H9 (cell line): ENCODE results near the gene DCTN1. TPM values are rescaled to one million over a fixed set of nuclear protein-coding genes. Genes with fewer than 3 reads are reported as not detected.

Source experiments
- DNase-seq: peaks from one replicate; pipeline ENCODE4 v3.0.0-alpha.2; 2017
- H2AFZ ChIP-seq: one replicate; pipeline ENCODE4 v1.6.1; 2013; ENCODE audit warnings: mild to moderate bottlenecking, low read length, control low read depth, moderate library complexity
- H2AK5ac ChIP-seq: 2 replicates; pipeline ENCODE4 v1.6.1; 2013; ENCODE audit warnings: low read length, control low read depth, mixed read lengths; ENCODE audit not compliant: insufficient read length
- H2BK120ac ChIP-seq: one replicate; pipeline ENCODE4 v1.6.1; 2013; ENCODE audit warnings: low read depth, mild to moderate bottlenecking, low read length, control low read depth, inconsistent platforms; ENCODE audit not compliant: poor library complexity, severe bottlenecking
- H2BK12ac ChIP-seq: 2 replicates; pipeline ENCODE4 v1.6.1; 2013; ENCODE audit warnings: low read length, control low read depth, mixed read lengths, low read depth; ENCODE audit not compliant: insufficient read length
- H2BK15ac ChIP-seq: 2 replicates; pipeline ENCODE4 v1.6.1; 2013; ENCODE audit warnings: low read depth, low read length, control low read depth
- H2BK20ac ChIP-seq: one replicate; pipeline ENCODE4 v1.6.1; 2013; ENCODE audit warnings: low read depth, mild to moderate bottlenecking, low read length, control low read depth, inconsistent platforms; ENCODE audit not compliant: poor library complexity, severe bottlenecking
- H2BK5ac ChIP-seq: 2 replicates; pipeline ENCODE4 v1.6.1; 2013; ENCODE audit warnings: low read length, control low read depth, mixed read lengths; ENCODE audit not compliant: insufficient read length
- H3K14ac ChIP-seq: 2 replicates; pipeline ENCODE4 v1.6.1; 2013; ENCODE audit warnings: low read length, control low read depth; ENCODE audit not compliant: insufficient read depth
- H3K18ac ChIP-seq: 2 replicates; pipeline ENCODE4 v1.6.1; 2013; ENCODE audit warnings: low read depth, mild to moderate bottlenecking, mixed read lengths, low read length, control low read depth; ENCODE audit not compliant: insufficient read length
- H3K23ac ChIP-seq: 2 replicates; pipeline ENCODE4 v1.6.1; 2013; ENCODE audit warnings: low read length, control low read depth, mixed read lengths, low read depth; ENCODE audit not compliant: insufficient read length
- H3K23me2 ChIP-seq: 2 replicates; pipeline ENCODE4 v1.6.1; 2013; ENCODE audit warnings: low read depth, mild to moderate bottlenecking, mixed read lengths, low read length, control low read depth; ENCODE audit not compliant: insufficient read length, poor library complexity, severe bottlenecking
- H3K27ac ChIP-seq: 2 replicates; pipeline ENCODE4 v1.5.1; 2013; ENCODE audit warnings: low read length, control low read depth, mixed read lengths, low read depth; ENCODE audit not compliant: insufficient read length
- H3K27me3 ChIP-seq: 2 replicates; pipeline ENCODE4 v1.6.1; 2013; ENCODE audit warnings: low read length, control low read depth, inconsistent platforms; ENCODE audit not compliant: insufficient read depth
- H3K4ac ChIP-seq: 2 replicates; pipeline ENCODE4 v1.6.1; 2013; ENCODE audit warnings: low read depth, mild to moderate bottlenecking, control low read depth, inconsistent platforms, low read length, moderate library complexity
- H3K4me1 ChIP-seq: 2 replicates; pipeline ENCODE4 v1.6.1; 2013; ENCODE audit warnings: low read length, control low read depth, inconsistent platforms; ENCODE audit not compliant: insufficient read depth
- H3K4me2 ChIP-seq: 2 replicates; pipeline ENCODE4 v1.6.1; 2013; ENCODE audit warnings: low read length, control low read depth, mixed read lengths; ENCODE audit not compliant: insufficient read length, insufficient read depth
- H3K56ac ChIP-seq: 2 replicates; pipeline ENCODE4 v1.6.1; 2013; ENCODE audit warnings: low read depth, mild to moderate bottlenecking, mixed read lengths, low read length, control low read depth; ENCODE audit not compliant: insufficient read length
- H3K79me1 ChIP-seq: 2 replicates; pipeline ENCODE4 v1.6.1; 2013; ENCODE audit warnings: low read depth, mild to moderate bottlenecking, moderate library complexity, low read length, control low read depth, inconsistent platforms; ENCODE audit not compliant: insufficient read depth, poor library complexity, severe bottlenecking
- H3K79me2 ChIP-seq: 2 replicates; pipeline ENCODE4 v1.6.1; 2013; ENCODE audit warnings: low read length, control low read depth, inconsistent platforms; ENCODE audit not compliant: insufficient read depth
- H3K9ac ChIP-seq: 2 replicates; pipeline ENCODE4 v1.6.1; 2013; ENCODE audit warnings: low read length, control low read depth, mixed read lengths; ENCODE audit not compliant: insufficient read length; ENCODE audit errors: extremely low read depth
- H3K9me3 ChIP-seq: one replicate; pipeline ENCODE4 v1.6.1; 2013; ENCODE audit warnings: low read depth, low read length, inconsistent platforms; ENCODE audit not compliant: control insufficient read depth
- H3T11ph ChIP-seq: one replicate; pipeline ENCODE4 v1.6.1; 2013; ENCODE audit warnings: mild to moderate bottlenecking, low read length, control low read depth, inconsistent platforms
- H4K20me1 ChIP-seq: one replicate; pipeline ENCODE4 v1.6.1; 2013; ENCODE audit not compliant: control insufficient read depth, insufficient read length, insufficient read depth
- H4K5ac ChIP-seq: 2 replicates; pipeline ENCODE4 v1.6.1; 2013; ENCODE audit warnings: low read depth, mild to moderate bottlenecking, mixed read lengths, low read length, control low read depth; ENCODE audit not compliant: insufficient read length
- H4K8ac ChIP-seq: replicated peaks from 2 replicates; pipeline ENCODE4 v1.6.1; 2013; ENCODE audit warnings: low read length, control low read depth, mixed read lengths, low read depth; ENCODE audit not compliant: insufficient read length
- H4K91ac ChIP-seq: 2 replicates; pipeline ENCODE4 v1.6.1; 2013; ENCODE audit warnings: low read depth, mild to moderate bottlenecking, moderate library complexity, mixed read lengths, low read length, control low read depth; ENCODE audit not compliant: insufficient read length
- H3K27ac Mint-ChIP-seq, 3 experiments: 2 replicates in 2 of 3; 3 replicates in 1 of 3; pipeline ENCODE4 v1.8.0; 2020 to 2021; ENCODE audit warnings: mixed read lengths in 3 of 3, mild to moderate bottlenecking in 1 of 3, moderate library complexity in 1 of 3
- H3K27me3 Mint-ChIP-seq: 2 replicates; pipeline ENCODE4 v1.8.0; 2021; ENCODE audit warnings: low read depth, mild to moderate bottlenecking, moderate library complexity, mixed read lengths
- H3K36me3 Mint-ChIP-seq, 3 experiments: 2 replicates in 2 of 3; 3 replicates in 1 of 3; pipeline ENCODE4 v1.8.0; 2020 to 2021; ENCODE audit warnings: low read depth in 3 of 3, mixed read lengths in 3 of 3; ENCODE audit not compliant: insufficient read depth in 1 of 3
- H3K4me1 Mint-ChIP-seq, 2 experiments: 2 replicates each; pipeline ENCODE4 v1.8.0; 2020; ENCODE audit warnings: mixed read lengths in 2 of 2
- H3K4me3 Mint-ChIP-seq, 2 experiments: 2 replicates in 1 of 2; 3 replicates in 1 of 2; pipeline ENCODE4 v1.8.0; 2020 to 2021; ENCODE audit warnings: mild to moderate bottlenecking in 2 of 2, mixed read lengths in 2 of 2, moderate library complexity in 1 of 2
- H3K9me3 Mint-ChIP-seq, 2 experiments: 2 replicates in 1 of 2; 3 replicates in 1 of 2; pipeline ENCODE4 v1.8.0; 2020; ENCODE audit warnings: mild to moderate bottlenecking in 2 of 2, mixed read lengths in 2 of 2, moderate library complexity in 1 of 2
- WGBS: extraction: QIAGEN DNeasy Blood & Tissue Kit; methylation state at CpG from one replicate; pipeline ENCODE4 v1.1.7; 2013; ENCODE audit warnings: missing lambda C conversion rate, low lambda C conversion rate, mixed read lengths; ENCODE audit not compliant: insufficient read length; ENCODE audit errors: extremely low coverage; 5-methylcytosine and 5-hydroxymethylcytosine counted together
- total RNA-seq: library from RNA; stranded (reverse); gene quantifications from 2 replicates; pipeline ENCODE4 v1.2.1, GENCODE V29; 2021
- TF ChIP-seq, protein P1 (sequence below): fragments of 200-600 bp; sonication (generic); conservative IDR thresholded peaks from 3 replicates; pipeline ENCODE4 v1.8.0; 2021; ENCODE audit warnings: antibody characterized with exemption, mild to moderate bottlenecking

The DCTN1 gene
- total RNA-seq, 1 experiment from 2014 or later, result 141 TPM

DNA sequence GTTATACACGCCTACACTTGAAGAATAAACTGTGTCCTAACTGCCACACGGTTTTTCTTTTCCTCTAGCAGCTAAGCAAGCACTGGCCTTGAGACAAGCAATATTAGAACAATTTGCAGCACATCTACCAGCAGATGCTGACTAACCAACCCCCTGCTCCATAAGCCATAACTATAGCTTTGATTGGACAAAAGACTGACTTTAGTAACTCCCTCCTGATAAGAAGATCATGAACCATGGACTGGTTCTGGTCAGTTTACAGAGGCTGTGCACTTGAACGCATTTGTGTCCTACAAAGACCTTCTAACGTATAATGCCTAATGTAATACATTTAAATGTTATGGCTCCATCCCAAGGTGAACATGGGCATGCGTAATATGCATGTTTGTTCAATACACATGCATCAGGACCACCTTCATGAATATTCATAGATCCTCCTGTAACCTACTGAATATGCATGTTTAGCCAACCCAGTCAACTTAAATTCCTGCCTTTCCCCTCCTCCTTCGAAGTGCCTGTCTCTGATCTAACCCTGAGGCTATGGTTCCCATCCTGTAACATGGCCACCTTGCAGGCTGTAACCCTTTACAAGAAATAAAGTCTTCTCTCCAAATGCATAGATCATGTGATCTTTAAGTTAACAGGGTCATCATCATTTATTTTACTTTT, 63.4 kb downstream of the DCTN1 start:
- no peak overlapping the region for H3K4me2 ChIP-seq
- H3T11ph ChIP-seq, result no peak overlapping the region
- no peaks in the 10 kb centered on the region for H3K36me3 Mint-ChIP-seq
- H3K27ac ChIP-seq, result no peak overlapping the region
- no peak overlapping the region for H4K5ac ChIP-seq
- H2BK120ac ChIP-seq, result no peak overlapping the region
- H3K27me3 ChIP-seq, result no peaks in the 10 kb centered on the region
- H3K79me2 ChIP-seq, result no peaks in the 10 kb centered on the region
- H2AFZ ChIP-seq, result no peak overlapping the region
- H2BK5ac ChIP-seq, result no peak overlapping the region
- H3K27ac Mint-ChIP-seq, result peak overlapping the region in 1 of 3 experiments; percentile 68; a peak in 1 of 7 replicates
- H4K91ac ChIP-seq, result no peak overlapping the region
- no peak overlapping the region for H3K4me3 Mint-ChIP-seq
- peaks cover 2% of the 10 kb centered on the region for H3K27me3 Mint-ChIP-seq
- no peak overlapping the region for H2AK5ac ChIP-seq
- no CpG with 5 or more reads among the region's 6 CpGs for WGBS
- peaks cover 4 to 8% of the 10 kb centered on the region in 2 experiments for H3K4me1 Mint-ChIP-seq
- no peak overlapping the region for H3K4ac ChIP-seq
- H2BK12ac ChIP-seq, result no peak overlapping the region
- H4K20me1 ChIP-seq, result no peaks in the 10 kb centered on the region
- no peak overlapping the region for H3K56ac ChIP-seq
- peak; percentile 35 for DNase-seq
- no peak overlapping the region for H3K14ac ChIP-seq
- TF ChIP-seq, protein P1, sequence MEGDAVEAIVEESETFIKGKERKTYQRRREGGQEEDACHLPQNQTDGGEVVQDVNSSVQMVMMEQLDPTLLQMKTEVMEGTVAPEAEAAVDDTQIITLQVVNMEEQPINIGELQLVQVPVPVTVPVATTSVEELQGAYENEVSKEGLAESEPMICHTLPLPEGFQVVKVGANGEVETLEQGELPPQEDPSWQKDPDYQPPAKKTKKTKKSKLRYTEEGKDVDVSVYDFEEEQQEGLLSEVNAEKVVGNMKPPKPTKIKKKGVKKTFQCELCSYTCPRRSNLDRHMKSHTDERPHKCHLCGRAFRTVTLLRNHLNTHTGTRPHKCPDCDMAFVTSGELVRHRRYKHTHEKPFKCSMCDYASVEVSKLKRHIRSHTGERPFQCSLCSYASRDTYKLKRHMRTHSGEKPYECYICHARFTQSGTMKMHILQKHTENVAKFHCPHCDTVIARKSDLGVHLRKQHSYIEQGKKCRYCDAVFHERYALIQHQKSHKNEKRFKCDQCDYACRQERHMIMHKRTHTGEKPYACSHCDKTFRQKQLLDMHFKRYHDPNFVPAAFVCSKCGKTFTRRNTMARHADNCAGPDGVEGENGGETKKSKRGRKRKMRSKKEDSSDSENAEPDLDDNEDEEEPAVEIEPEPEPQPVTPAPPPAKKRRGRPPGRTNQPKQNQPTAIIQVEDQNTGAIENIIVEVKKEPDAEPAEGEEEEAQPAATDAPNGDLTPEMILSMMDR, result no peak
- no peak overlapping the region for H3K18ac ChIP-seq
- H3K23me2 ChIP-seq, result no peaks in the 10 kb centered on the region
- no peaks in the 10 kb centered on the region for H3K9me3 ChIP-seq
- H3K9ac ChIP-seq, result no peak overlapping the region
- no peaks in the 10 kb centered on the region for H3K9me3 Mint-ChIP-seq
- no peak overlapping the region for H2BK15ac ChIP-seq
- no peak overlapping the region for H3K23ac ChIP-seq
- no peaks in the 10 kb centered on the region; the same call in 1 of the 2 replicates for H3K4me1 ChIP-seq
- H4K8ac ChIP-seq, result no peak overlapping the region
- no peaks in the 10 kb centered on the region for H3K79me1 ChIP-seq
- no peak overlapping the region for H2BK20ac ChIP-seq
